Colonic mucosa (tissue), 4 donors: ENCODE results near the gene TMUB2. TPM values are rescaled to one million over a fixed set of nuclear protein-coding genes. Genes with fewer than 3 reads are reported as not detected.

Source experiments
- DNase-seq: peaks from one replicate; pipeline ENCODE4 v3.0.0-alpha.2; 2020
- H3K27ac ChIP-seq: fragments of 200-600 bp; one replicate; pipeline ENCODE4 v1.8.0; 2021
- H3K27me3 ChIP-seq: fragments of 200-600 bp; one replicate; pipeline ENCODE4 v1.8.0; 2021
- H3K36me3 ChIP-seq: fragments of 200-600 bp; one replicate; pipeline ENCODE4 v1.8.0; 2021
- H3K4me1 ChIP-seq: fragments of 200-600 bp; one replicate; pipeline ENCODE4 v1.8.0; 2021; ENCODE audit warnings: mild to moderate bottlenecking
- H3K4me3 ChIP-seq: fragments of 200-600 bp; one replicate; pipeline ENCODE4 v1.8.0; 2021
- H3K9ac ChIP-seq, 2 donors: one replicate each; pipeline ENCODE4 v1.7.0; 2013; ENCODE audit warnings: control low read depth in 2 of 2, low read depth in 2 of 2, low read length in 2 of 2
- H3K9me3 ChIP-seq: fragments of 200-600 bp; one replicate; pipeline ENCODE4 v1.8.0; 2021
- intact Hi-C: fragments of 100-400 bp; cut with DNase I; formaldehyde crosslinking; loops from one replicate; pipeline ENCODE4 v1.14.1; 2022
- total RNA-seq, 2 donors: library from RNA; stranded (reverse); fragmentation: NEBNext Ultra II Directional in 1 of 2; extraction: Animal tissue kit (Norgen Biotek cat#: 25700) in 1 of 2; gene quantifications; one replicate each; pipeline ENCODE4 v1.2.1, GENCODE V29; 2021
- TF ChIP-seq, protein P1 (sequence below): fragments of 200-600 bp; IDR thresholded peaks from one replicate; pipeline ENCODE4 v1.8.0; 2022; ENCODE audit warnings: antibody characterized with exemption, mild to moderate bottlenecking
- donor health status: healthy.
- donor health status: DM: no; HTN: no; CAD: no.
- donor health status: DM: no; HTN: no; CAD: no.

The TMUB2 gene
- total RNA-seq, 2 donors from 2014 or later, result 37.0 to 44.5 TPM

DNA sequence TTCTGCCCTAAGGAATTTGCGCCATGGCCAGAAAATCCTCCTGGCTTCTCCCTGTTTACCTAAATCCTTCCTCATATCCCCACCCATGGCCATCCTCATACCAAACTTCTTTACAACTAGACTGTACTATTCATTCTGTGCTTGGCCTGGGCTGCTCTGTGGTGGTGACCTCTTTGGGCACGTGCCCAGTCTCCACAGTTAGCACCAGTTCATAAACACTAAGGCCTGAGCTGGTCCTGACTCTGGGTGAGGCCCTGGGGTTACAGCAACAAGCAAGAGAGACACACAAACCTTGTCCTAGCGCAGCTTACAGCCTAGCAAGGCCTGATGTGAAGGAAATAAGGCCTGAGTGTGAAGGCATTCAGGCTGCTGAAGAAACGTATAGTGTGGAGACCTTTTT lies 16.0 kb downstream of the TMUB2 start:
- Histone ChIP-seq H3K9me3 (no peaks in the 10 kb centered on the region), H3K27ac (no peak overlapping the region), H3K9ac (no peak overlapping the region), H3K27me3 (no peaks in the 10 kb centered on the region), H3K4me3 (no peak overlapping the region), H3K36me3 (no peaks in the 10 kb centered on the region), H3K4me1 (peaks cover 10% of the 10 kb centered on the region)
- DNase-seq, result no peak
- intact Hi-C loops, result no loop called here
- TF ChIP-seq, protein P1, sequence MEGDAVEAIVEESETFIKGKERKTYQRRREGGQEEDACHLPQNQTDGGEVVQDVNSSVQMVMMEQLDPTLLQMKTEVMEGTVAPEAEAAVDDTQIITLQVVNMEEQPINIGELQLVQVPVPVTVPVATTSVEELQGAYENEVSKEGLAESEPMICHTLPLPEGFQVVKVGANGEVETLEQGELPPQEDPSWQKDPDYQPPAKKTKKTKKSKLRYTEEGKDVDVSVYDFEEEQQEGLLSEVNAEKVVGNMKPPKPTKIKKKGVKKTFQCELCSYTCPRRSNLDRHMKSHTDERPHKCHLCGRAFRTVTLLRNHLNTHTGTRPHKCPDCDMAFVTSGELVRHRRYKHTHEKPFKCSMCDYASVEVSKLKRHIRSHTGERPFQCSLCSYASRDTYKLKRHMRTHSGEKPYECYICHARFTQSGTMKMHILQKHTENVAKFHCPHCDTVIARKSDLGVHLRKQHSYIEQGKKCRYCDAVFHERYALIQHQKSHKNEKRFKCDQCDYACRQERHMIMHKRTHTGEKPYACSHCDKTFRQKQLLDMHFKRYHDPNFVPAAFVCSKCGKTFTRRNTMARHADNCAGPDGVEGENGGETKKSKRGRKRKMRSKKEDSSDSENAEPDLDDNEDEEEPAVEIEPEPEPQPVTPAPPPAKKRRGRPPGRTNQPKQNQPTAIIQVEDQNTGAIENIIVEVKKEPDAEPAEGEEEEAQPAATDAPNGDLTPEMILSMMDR, result no peak

DNA sequence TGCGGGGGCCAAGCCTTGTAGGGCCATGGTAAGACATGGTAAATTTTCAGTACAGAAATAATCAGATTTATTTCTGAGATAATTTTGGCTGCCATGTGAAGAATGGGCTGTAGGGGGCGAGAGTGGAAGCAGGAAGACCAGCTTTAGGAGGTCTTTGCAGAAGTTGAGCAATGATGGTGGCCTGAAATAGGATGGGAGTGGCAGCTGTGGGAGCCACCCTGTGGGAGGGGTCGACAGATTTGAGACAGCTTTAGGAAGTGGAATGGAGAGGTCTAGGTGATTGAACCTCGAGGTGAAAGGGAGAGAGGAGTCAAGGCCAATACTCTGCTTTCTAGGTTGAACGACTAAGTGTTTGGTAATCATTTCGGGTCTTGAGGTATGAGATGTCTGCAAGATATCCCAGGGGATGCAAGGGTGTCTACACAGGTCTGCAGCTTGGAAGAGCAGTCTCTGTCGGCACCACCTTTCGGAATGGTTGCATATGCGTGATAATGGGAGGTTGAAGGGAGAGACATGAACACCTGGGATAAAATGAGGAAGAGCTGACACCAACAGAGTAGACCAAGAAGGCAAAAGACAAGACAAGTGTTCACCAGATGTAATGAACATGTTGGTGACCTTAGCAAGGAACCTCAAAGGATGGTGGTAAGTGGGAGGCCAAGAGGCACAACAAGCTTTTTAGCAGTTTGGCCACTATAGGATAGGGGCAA lies 17.1 kb downstream of the TMUB2 start:
- no peak overlapping the region for H3K4me3 ChIP-seq
- TF ChIP-seq, protein P1, result peak; percentile 55
- peaks cover 10% of the 10 kb centered on the region for H3K4me1 ChIP-seq
- H3K27me3 ChIP-seq, result no peaks in the 10 kb centered on the region
- no peak for DNase-seq
- no peak overlapping the region for H3K27ac ChIP-seq
- intact Hi-C loops, result no loop called here
- no peaks in the 10 kb centered on the region for H3K36me3 ChIP-seq
- H3K9me3 ChIP-seq, result no peaks in the 10 kb centered on the region
- H3K9ac ChIP-seq, result no peak overlapping the region

DNA sequence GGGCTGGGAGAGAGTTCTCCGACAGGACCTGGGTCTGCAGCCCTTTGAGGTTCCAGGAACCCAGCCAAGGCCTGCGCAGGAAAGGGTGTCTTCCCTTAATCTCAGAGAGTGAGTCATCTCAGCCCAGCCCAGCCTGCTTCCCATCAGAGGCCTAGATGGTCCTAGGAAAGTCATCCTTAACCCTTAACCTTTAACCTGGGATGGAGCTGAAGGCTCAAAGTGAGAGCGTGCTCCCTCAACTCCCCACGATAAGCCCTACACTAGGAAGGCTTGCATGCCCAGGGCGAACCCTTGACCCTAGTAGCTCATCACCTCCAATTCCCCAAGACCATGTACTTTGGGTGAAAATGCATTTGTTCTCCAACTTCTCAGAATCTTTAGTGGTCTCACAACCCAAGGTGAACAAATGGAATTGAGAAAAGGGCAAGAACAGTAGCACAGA lies 17.7 kb downstream of the TMUB2 start:
- no peak for DNase-seq
- TF ChIP-seq, protein P1, result no peak
- H3K4me3 ChIP-seq, result no peak overlapping the region
- H3K27me3 ChIP-seq, result no peaks in the 10 kb centered on the region
- H3K36me3 ChIP-seq, result peaks cover 4% of the 10 kb centered on the region
- H3K4me1 ChIP-seq, result peaks cover 10% of the 10 kb centered on the region
- no peaks in the 10 kb centered on the region for H3K9me3 ChIP-seq
- intact Hi-C loops, result no loop called here
- H3K27ac ChIP-seq, result no peak overlapping the region
- no peak overlapping the region for H3K9ac ChIP-seq

DNA sequence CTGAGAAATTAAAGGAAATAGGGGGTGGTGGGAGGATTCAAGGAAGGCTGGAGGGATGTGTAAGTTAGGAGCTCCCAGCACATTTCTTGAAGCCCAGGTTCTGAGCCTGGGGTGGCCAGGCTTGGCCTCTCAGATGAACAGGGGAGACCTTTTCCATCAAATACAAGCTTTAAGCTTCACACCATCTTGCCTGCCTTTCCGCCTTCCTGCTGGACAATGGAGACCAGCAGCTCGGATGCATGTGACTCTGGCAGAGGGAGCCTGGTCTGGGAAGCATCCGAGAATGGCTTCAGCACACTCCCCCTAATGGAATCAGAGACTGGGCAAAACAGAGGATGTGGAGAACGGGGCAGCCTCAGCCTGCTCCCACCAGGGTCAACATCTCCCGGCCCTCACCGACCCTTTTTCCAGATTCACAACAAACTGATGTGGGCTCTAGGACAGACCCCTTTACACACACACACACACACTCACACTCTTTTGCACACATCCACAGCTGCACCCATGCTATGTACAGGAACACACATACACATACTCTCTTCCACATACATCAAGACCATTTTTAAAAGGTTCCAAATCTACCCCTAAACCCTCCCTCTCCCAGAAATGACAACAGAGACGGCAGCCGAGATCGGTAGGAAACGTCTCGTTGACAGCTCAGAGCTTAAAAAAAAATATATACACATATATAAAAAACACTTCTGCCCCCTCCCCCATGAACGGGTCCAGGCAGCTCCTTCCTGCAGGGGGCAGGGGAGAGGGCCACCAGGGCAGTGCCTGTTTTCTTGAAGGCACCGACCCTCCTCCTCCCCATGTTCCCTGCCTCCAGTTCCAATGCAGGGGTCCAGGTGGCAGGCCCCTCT lies 19.4 kb downstream of the TMUB2 start:
- Histone ChIP-seq H3K27me3 (no peaks in the 10 kb centered on the region), H3K4me3 (no peak overlapping the region), H3K27ac (no peak overlapping the region), H3K9me3 (no peaks in the 10 kb centered on the region), H3K9ac (no peak overlapping the region), H3K36me3 (peaks cover 4% of the 10 kb centered on the region), H3K4me1 (peaks cover 10% of the 10 kb centered on the region)
- intact Hi-C loops, result no loop called here
- TF ChIP-seq, protein P1, result no peak
- no peak for DNase-seq

DNA sequence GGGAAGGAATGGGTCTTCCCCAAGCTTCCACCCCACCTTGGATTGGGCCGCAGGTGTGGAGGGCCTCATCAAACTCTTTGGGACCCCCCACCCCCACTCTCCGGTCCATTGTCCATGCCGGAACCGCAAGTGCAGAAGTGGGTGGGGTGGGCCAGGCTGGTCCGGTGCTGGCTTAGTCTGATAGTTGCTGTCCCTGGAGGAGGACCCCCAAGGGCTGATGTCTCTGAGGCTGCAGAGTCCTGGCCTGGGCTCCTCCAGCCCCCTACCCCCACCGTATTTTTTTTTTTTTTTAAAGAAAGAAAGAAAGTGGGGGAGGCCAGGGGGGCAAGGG lies 20.0 kb downstream of the TMUB2 start:
- Histone ChIP-seq H3K4me1 (peaks cover 10% of the 10 kb centered on the region), H3K27me3 (no peaks in the 10 kb centered on the region), H3K36me3 (peaks cover 4% of the 10 kb centered on the region), H3K9ac (no peak overlapping the region), H3K27ac (no peak overlapping the region), H3K4me3 (no peak overlapping the region), H3K9me3 (no peaks in the 10 kb centered on the region)
- intact Hi-C loops, result no loop called here
- no peak for DNase-seq
- TF ChIP-seq, protein P1, result no peak
